OCI-LY7 (cell line): ENCODE results near the gene PASD1. TPM values are rescaled to one million over a fixed set of nuclear protein-coding genes. Genes with fewer than 3 reads are reported as not detected.
"Not testable (repeated sequence)": the region's sequence is repeated elsewhere in the genome, so short reads cannot be mapped to it uniquely, and the experiment has no call there.

Experiments
- BruUV-seq: library from RNA; stranded (reverse); fragments of 400-500 nt; replicated peaks from 2 replicates; lab custom pipeline; 2021; lab: Mats Ljungman, UMichigan
- CTCF ChIA-PET: fragments of 300-600 bp; sonication (Branson Sonifier 250); formaldehyde crosslinking; loops from one replicate; lab custom pipeline; 2022; ENCODE audit warnings: antibody characterized with exemption; ENCODE audit not compliant: unreplicated experiment; lab: Charles Lee
- POLR2A ChIA-PET: fragments of 300-600 bp; sonication (Branson Sonifier 250); formaldehyde crosslinking; loops from one replicate; lab custom pipeline; 2022; ENCODE audit warnings: antibody characterized with exemption; lab: Charles Lee
- DNase-seq: peaks from one replicate; pipeline ENCODE4 v3.0.0-alpha.2; 2015; ENCODE audit warnings: low spot score
- H2AFZ ChIP-seq: fragments of 200-600 bp; sonication (generic), shearing (Covaris generic); 2 replicates; pipeline ENCODE4 v1.6.1; 2014; ENCODE audit warnings: mild to moderate bottlenecking, antibody characterized with exemption, low read length, moderate library complexity
- H3K27ac ChIP-seq: fragments of 200-600 bp; sonication (generic); 2 replicates; pipeline ENCODE4 v1.5.1; 2014; ENCODE audit warnings: mixed run types, low read depth, mild to moderate bottlenecking, moderate library complexity, low read length, inconsistent platforms; ENCODE audit not compliant: poor library complexity, severe bottlenecking
- H3K36me3 ChIP-seq: fragments of 200-600 bp; sonication (generic); 2 replicates; pipeline ENCODE4 v1.6.1; 2014; ENCODE audit warnings: mild to moderate bottlenecking, antibody characterized with exemption, low read length, moderate library complexity, mixed read lengths; ENCODE audit not compliant: insufficient read depth
- H3K4me1 ChIP-seq: fragments of 200-600 bp; sonication (generic); 2 replicates; pipeline ENCODE4 v1.5.1; 2014; ENCODE audit warnings: mild to moderate bottlenecking, low read length; ENCODE audit not compliant: insufficient read depth, poor library complexity, severe bottlenecking
- H3K4me2 ChIP-seq: fragments of 200-600 bp; sonication (generic); 2 replicates; pipeline ENCODE4 v1.6.1; 2014; ENCODE audit warnings: mild to moderate bottlenecking, low read length
- H3K4me3 ChIP-seq: fragments of 200-600 bp; sonication (generic); 2 replicates; pipeline ENCODE4 v1.5.1; 2014; ENCODE audit warnings: mild to moderate bottlenecking, low read depth, low read length; ENCODE audit not compliant: poor library complexity, severe bottlenecking
- H3K79me2 ChIP-seq: fragments of 200-600 bp; sonication (generic); 2 replicates; pipeline ENCODE4 v1.6.1; 2016; ENCODE audit warnings: low read depth, mild to moderate bottlenecking, low read length, moderate library complexity, mixed read lengths; ENCODE audit not compliant: insufficient read depth
- H3K9me2 ChIP-seq: fragments of 200-600 bp; sonication (generic); 2 replicates; pipeline ENCODE4 v1.6.1; 2016; ENCODE audit warnings: mild to moderate bottlenecking, low read length, mixed read lengths; ENCODE audit not compliant: insufficient read depth
- H3K9me3 ChIP-seq: fragments of 200-600 bp; sonication (generic); 2 replicates; pipeline ENCODE4 v1.6.1; 2014; ENCODE audit warnings: mild to moderate bottlenecking, mixed run types, low read length, mixed read lengths
- H4K20me1 ChIP-seq: fragments of 200-600 bp; sonication (generic); 2 replicates; pipeline ENCODE4 v1.6.1; 2014; ENCODE audit warnings: mild to moderate bottlenecking, antibody characterized with exemption, low read length, moderate library complexity, mixed read lengths; ENCODE audit not compliant: insufficient read depth
- EZH2phosphoT487 ChIP-seq: fragments of 200-600 bp; sonication (generic); IDR thresholded peaks from 2 replicates; pipeline ENCODE4 v1.6.1; 2018; ENCODE audit warnings: low read depth, borderline replicate concordance, mild to moderate bottlenecking, mixed run types, antibody characterized with exemption, low read length, moderate library complexity, mixed read lengths
- intact Hi-C: fragments of 100-400 bp; cut with micrococcal nuclease; formaldehyde crosslinking; loops from one replicate; pipeline ENCODE4 v1.10.0; 2022; ENCODE audit not compliant: unreplicated experiment
- total RNA-seq, 2 experiments: library from RNA; depleted of rRNA in 1 of 2; stranded (reverse); fragments of >200 nt in 1 of 2; shearing (Covaris generic) in 1 of 2; gene quantifications; 2 replicates each; pipeline ENCODE4 v1.2.3, GENCODE V29; 2014 to 2022
- TF ChIP-seq, protein P1 (sequence below): fragments of 200-600 bp; sonication (generic); conservative IDR thresholded peaks from 2 replicates; pipeline ENCODE4 v1.5.1; 2014; ENCODE audit warnings: mild to moderate bottlenecking, antibody characterized with exemption, low read length, moderate library complexity, mixed read lengths

PASD1 gene
- total RNA-seq, 2 experiments from 2014 or later, result not detected

DNA sequence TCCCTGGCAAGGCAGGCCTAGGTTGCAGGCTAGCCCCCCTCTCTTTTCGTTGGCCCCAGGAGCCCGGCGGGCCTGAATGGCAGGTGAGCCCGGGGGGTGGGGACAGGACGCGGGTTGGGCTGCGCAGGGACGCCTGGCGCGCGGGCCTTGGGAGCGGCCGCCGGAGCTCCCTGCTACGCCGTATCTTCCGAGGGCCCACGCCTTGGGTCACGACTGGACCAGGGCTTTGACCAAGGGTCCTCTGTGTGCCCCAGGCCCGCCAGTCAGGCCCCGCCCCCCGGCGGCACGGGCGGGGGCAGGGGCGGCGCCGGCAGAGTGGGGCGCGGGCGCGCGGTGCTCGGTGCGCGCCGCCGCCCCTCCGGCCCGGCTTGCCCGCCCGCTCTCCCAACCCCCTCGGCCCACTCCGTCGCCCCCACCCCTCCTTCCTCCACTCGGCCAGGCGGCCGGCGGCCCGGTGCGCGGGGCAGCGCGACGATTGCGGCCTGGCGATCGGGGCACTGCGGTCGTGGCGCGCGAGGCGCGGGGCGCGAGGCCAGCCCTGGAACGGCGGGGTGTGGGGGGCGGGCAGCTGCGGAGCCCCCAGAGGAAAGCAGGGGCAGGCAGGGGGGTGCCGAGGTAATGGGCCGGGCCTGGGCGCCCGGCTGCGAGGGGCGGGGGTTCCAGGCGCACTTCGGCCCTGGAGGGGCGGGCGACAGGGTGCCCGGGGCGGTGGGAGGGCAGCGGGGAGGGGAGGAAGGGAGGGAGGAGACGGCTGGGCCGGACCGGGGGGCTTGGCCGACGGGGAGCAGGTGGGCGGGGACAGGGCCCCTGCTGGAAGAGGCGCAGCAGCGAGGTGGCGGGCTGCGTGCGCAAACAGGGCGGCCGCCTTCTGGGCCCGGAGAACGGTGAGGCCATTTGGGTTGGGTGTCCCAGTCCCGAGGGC is 131.4 kb downstream of the PASD1 start, which contains the start of gene PRRG3:
PRRG3 (plus strand) TSS at position 798 of the 922 bp plus-strand sequence. CDS start 3,357 bp downstream, outside the sequence.
- H3K79me2 ChIP-seq, result no peaks in the 10 kb centered on the region
- ChIA-PET CTCF (no interaction called here), POLR2A (no interaction called here)
- H3K4me2 ChIP-seq, result no peak within 1 kb of the TSS
- H4K20me1 ChIP-seq, result no peaks in the 10 kb centered on the region
- no peak for TF ChIP-seq EZH2phosphoT487
- TF ChIP-seq, protein P1, sequence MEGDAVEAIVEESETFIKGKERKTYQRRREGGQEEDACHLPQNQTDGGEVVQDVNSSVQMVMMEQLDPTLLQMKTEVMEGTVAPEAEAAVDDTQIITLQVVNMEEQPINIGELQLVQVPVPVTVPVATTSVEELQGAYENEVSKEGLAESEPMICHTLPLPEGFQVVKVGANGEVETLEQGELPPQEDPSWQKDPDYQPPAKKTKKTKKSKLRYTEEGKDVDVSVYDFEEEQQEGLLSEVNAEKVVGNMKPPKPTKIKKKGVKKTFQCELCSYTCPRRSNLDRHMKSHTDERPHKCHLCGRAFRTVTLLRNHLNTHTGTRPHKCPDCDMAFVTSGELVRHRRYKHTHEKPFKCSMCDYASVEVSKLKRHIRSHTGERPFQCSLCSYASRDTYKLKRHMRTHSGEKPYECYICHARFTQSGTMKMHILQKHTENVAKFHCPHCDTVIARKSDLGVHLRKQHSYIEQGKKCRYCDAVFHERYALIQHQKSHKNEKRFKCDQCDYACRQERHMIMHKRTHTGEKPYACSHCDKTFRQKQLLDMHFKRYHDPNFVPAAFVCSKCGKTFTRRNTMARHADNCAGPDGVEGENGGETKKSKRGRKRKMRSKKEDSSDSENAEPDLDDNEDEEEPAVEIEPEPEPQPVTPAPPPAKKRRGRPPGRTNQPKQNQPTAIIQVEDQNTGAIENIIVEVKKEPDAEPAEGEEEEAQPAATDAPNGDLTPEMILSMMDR, result no peak
- no TSS peak for BruUV-seq
- intact Hi-C loops, result no loop called here
- no peak within 1 kb of the TSS for H2AFZ ChIP-seq
- DNase-seq, result no peak
- no peak within 1 kb of the TSS for H3K4me3 ChIP-seq
- no peak within 1 kb of the TSS for H3K27ac ChIP-seq
- no peaks in the 10 kb centered on the region for H3K4me1 ChIP-seq
- H3K9me2 ChIP-seq, result no peaks in the 10 kb centered on the region
- H3K36me3 ChIP-seq, result no peaks in the 10 kb centered on the region
- H3K9me3 ChIP-seq, result no peaks in the 10 kb centered on the region

DNA sequence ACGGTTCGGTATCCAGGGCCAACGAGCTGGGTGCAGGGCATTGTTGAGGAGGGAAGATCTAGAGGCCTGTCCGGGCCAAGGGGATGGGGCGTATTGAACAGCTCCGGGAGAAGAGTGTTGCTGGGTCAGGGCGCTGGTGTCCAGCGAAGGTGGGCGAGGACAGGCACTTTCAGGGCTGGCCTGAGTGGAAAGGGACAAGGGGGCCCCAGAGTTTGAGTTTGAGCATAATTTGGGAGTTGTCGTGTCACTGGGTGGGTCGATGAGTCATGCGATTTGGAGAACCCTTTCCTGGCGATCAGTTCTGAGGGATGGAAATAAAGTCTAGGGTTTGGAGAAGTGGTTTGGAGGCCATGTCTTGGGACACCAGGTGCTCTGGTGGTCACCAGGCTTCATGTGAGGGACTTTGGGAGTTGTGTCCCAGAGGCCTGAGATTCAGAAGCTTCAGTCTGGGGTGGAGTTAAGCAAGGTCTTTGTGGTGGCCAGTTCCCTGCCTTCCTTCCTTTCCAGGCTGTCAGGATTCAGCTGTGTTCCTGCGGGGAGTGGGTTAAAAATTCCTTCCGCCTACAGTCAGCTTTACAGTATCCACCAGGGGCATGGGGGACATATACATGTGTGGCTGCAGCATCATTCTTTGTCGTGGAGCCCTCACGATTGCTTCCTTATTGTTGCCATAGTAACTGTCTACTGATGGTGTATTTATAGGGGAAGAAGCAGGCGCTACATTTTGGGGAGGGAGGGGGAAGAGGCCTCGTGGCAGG is 132.3 kb downstream of the PASD1 start:
- Histone ChIP-seq H3K36me3 (no peaks in the 10 kb centered on the region), H3K9me3 (no peaks in the 10 kb centered on the region), H3K79me2 (no peaks in the 10 kb centered on the region), H4K20me1 (no peaks in the 10 kb centered on the region), H3K4me3 (no peak overlapping the region), H3K4me2 (no peak overlapping the region), H3K9me2 (no peaks in the 10 kb centered on the region), H2AFZ (no peak overlapping the region), H3K4me1 (no peaks in the 10 kb centered on the region), H3K27ac (no peak overlapping the region)
- no peak for DNase-seq
- CTCF ChIA-PET, result no interaction called here
- intact Hi-C loops, result no loop called here
- no TSS peak for BruUV-seq
- POLR2A ChIA-PET, result no interaction called here
- no peak for TF ChIP-seq EZH2phosphoT487
- TF ChIP-seq, protein P1, result no peak

DNA sequence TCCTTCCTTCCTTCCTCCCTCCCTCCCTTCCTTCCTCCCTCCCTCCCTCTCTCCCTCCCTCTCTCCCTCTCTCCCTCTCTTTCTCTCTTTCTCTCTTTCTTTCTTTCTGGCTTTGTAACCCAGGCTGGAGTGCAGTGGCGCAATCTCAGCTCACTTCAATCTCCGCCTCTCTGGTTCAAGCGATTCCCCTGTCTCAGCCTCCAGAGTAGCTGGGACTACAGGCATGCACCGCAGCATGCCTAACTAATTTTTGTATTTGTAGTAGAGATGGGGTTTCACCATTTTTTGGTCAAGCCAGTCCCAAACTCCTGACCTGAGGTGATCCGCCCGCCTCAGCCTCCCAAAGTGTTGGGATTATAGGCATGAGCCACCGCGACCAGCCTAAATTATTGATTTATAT is 133.6 kb downstream of the PASD1 start:
- H3K4me1 ChIP-seq, CTCF ChIA-PET, H3K9me3 ChIP-seq, BruUV-seq, H3K79me2 ChIP-seq, H2AFZ ChIP-seq, H3K36me3 ChIP-seq, POLR2A ChIA-PET, H3K9me2 ChIP-seq, H3K27ac ChIP-seq, intact Hi-C loops, H3K4me2 ChIP-seq, DNase-seq, H3K4me3 ChIP-seq, H4K20me1 ChIP-seq: not testable (repeated sequence)
